Measurements from ENCODE around the gene COA3. TPM values are rescaled to one million over a fixed set of nuclear protein-coding genes. Genes with fewer than 3 reads are reported as not detected.

The COA3 gene
- total RNA-seq, 1 experiment from 2014 or later, result 74.2 TPM

- Histone ChIP-seq H3K79me2 (ENCODE audit: insufficient read depth, low read length) (no peaks in the 10 kb centered on the region), H2BK120ac (ENCODE audit: low read depth, low read length, poor library complexity, severe bottlenecking) (no peak within 1 kb of the TSS), H3K18ac (ENCODE audit: insufficient read length, low read depth, low read length) (no peak within 1 kb of the TSS), H2AFZ (ENCODE audit: low read length) (no peak within 1 kb of the TSS), H2AK5ac (ENCODE audit: insufficient read length, low read length) (no peak within 1 kb of the TSS), H3T11ph (ENCODE audit: low read length) (no peak within 1 kb of the TSS), H4K5ac (ENCODE audit: insufficient read length, low read depth, low read length) (no peak within 1 kb of the TSS), H3K56ac (ENCODE audit: insufficient read length, low read depth, low read length) (no peak within 1 kb of the TSS), H2BK12ac (ENCODE audit: insufficient read length, low read depth, low read length) (no peak within 1 kb of the TSS), H3K23ac (ENCODE audit: insufficient read length, low read depth, low read length) (no peak within 1 kb of the TSS), H2BK5ac (ENCODE audit: insufficient read length, low read length) (no peak within 1 kb of the TSS), H3K79me1 (ENCODE audit: insufficient read depth, low read depth, low read length, poor library complexity, severe bottlenecking) (no peaks in the 10 kb centered on the region), H3K14ac (ENCODE audit: insufficient read depth, low read length) (no peak within 1 kb of the TSS), H3K23me2 (ENCODE audit: insufficient read length, low read depth, low read length, poor library complexity, severe bottlenecking) (no peaks in the 10 kb centered on the region), H3K9ac (ENCODE audit: extremely low read depth, insufficient read length, low read length) (no peak within 1 kb of the TSS), H3K4me1 (ENCODE audit: insufficient read depth, low read length) (no peaks in the 10 kb centered on the region), H3K9me3 (ENCODE audit: control insufficient read depth, low read depth, low read length) (no peaks in the 10 kb centered on the region), H3K4ac (ENCODE audit: low read depth, low read length) (no peak within 1 kb of the TSS), H4K91ac (ENCODE audit: insufficient read length, low read depth, low read length) (no peak within 1 kb of the TSS), H4K8ac (replicated peaks; ENCODE audit: insufficient read length, low read depth, low read length) (no peak within 1 kb of the TSS), H2BK15ac (ENCODE audit: low read depth, low read length) (no peak within 1 kb of the TSS), H3K27me3 (ENCODE audit: insufficient read depth, low read length) (no peaks in the 10 kb centered on the region), H3K27ac (ENCODE audit: insufficient read length, low read depth, low read length) (no peak within 1 kb of the TSS), H2BK20ac (ENCODE audit: low read depth, low read length, poor library complexity, severe bottlenecking) (no peak within 1 kb of the TSS), H3K4me2 (ENCODE audit: insufficient read depth, insufficient read length, low read length) (no peak within 1 kb of the TSS), H4K20me1 (ENCODE audit: control insufficient read depth, insufficient read depth, insufficient read length) (no peaks in the 10 kb centered on the region)
- Mint-ChIP-seq H3K4me1 (0 out of 4 replicates have a peak, but pooled peaks cover 0 to 2% of the 10 kb centered on the region in 2 experiments), H3K4me3 (no peak within 1 kb of the TSS; a peak in 1 of 5 replicates), H3K27me3 (ENCODE audit: low read depth) (no peaks in the 10 kb centered on the region), H3K9me3 (no peaks in the 10 kb centered on the region), H3K36me3 (ENCODE audit: insufficient read depth in 1 of 3, low read depth in 3 of 3) (peaks cover 38 to 64% (median 55%) of the 10 kb centered on the region in 3 experiments; a peak in 6 of 7 replicates), H3K27ac (no peak within 1 kb of the TSS; a peak in 2 of 7 replicates)
- no CpG with 5 or more reads among the region's 4 CpGs for WGBS (ENCODE audit: extremely low coverage, insufficient read length, low lambda C conversion rate)
- TF ChIP-seq, protein P1, sequence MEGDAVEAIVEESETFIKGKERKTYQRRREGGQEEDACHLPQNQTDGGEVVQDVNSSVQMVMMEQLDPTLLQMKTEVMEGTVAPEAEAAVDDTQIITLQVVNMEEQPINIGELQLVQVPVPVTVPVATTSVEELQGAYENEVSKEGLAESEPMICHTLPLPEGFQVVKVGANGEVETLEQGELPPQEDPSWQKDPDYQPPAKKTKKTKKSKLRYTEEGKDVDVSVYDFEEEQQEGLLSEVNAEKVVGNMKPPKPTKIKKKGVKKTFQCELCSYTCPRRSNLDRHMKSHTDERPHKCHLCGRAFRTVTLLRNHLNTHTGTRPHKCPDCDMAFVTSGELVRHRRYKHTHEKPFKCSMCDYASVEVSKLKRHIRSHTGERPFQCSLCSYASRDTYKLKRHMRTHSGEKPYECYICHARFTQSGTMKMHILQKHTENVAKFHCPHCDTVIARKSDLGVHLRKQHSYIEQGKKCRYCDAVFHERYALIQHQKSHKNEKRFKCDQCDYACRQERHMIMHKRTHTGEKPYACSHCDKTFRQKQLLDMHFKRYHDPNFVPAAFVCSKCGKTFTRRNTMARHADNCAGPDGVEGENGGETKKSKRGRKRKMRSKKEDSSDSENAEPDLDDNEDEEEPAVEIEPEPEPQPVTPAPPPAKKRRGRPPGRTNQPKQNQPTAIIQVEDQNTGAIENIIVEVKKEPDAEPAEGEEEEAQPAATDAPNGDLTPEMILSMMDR (conservative IDR thresholded peaks at IDR 0.05), result no peak
- DNase-seq, result no peak
Observed at GRCh38 chr17:42844271-42844670, 45.8 kb upstream of the COA3 start, which contains the start of gene AOC2. Gene AOC2 (plus strand): TSS chr17:42844580. CDS start chr17:42844627, 47 bp downstream.

Measured in H9 (cell line).